Effector memory CD8-positive, alpha-beta T cell (primary cell): ENCODE measurements around the gene SERTAD4.
A peak's percentile ranks its signal among the peaks of the same experiment; 100 is the strongest.

Experiments used
- ATAC-seq: fragments of 150-1000 bp; cut with Tn5 transposase; replicated peaks from 2 replicates; pipeline ENCODE4 v1.10.0; 2021; ENCODE audit warnings: mild to moderate bottlenecking, moderate library complexity
- DNase-seq, 3 experiments: peaks; one replicate each; pipeline ENCODE4 v3.0.0; 2021
- H3K27ac Mint-ChIP-seq, 2 donors: one replicate each; pipeline ENCODE4 v1.8.0; 2022; ENCODE audit warnings: mild to moderate bottlenecking in 2 of 2, mixed read lengths in 2 of 2, moderate library complexity in 2 of 2
- H3K27me3 Mint-ChIP-seq, 2 donors: one replicate each; pipeline ENCODE4 v1.8.0; 2022; ENCODE audit warnings: mixed read lengths in 2 of 2
- H3K36me3 Mint-ChIP-seq: one replicate; pipeline ENCODE4 v1.8.0; 2022; ENCODE audit warnings: mild to moderate bottlenecking, moderate library complexity, mixed read lengths; ENCODE audit not compliant: insufficient read depth
- H3K4me1 Mint-ChIP-seq, 2 donors: one replicate each; pipeline ENCODE4 v1.8.0; 2022; ENCODE audit warnings: low read depth in 2 of 2, mixed read lengths in 2 of 2
- H3K4me3 Mint-ChIP-seq, 2 donors: one replicate each; pipeline ENCODE4 v1.8.0; 2022; ENCODE audit warnings: mild to moderate bottlenecking in 2 of 2, mixed read lengths in 2 of 2, moderate library complexity in 2 of 2
- H3K9me3 Mint-ChIP-seq, 2 donors: one replicate each; pipeline ENCODE4 v1.8.0; 2022; ENCODE audit warnings: mixed read lengths in 2 of 2

Gene SERTAD4

DNA sequence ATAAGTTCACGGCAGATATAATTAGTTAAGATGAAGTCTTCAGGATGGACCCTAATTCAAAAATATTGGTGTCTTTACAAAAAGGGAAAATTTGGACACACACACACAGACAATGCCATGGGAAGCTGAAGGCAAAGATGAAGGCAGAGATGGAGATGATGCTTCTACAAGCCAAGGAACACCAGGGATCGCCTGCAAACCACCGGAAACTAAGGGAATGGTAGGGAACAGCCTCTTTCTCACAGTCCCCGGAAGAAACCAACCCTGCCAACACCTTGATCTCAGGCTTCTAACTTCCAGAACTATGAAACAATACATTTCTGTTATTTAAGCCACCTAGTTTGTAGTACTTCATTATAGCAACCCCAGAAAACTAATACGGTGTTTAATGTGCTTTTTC lies 15.1 kb upstream of the SERTAD4 start:
- Mint-ChIP-seq H3K4me1 (no peaks in the 10 kb centered on the region), H3K36me3 (peaks cover 3% of the 10 kb centered on the region), H3K27me3 (peaks cover 35 to 50% of the 10 kb centered on the region in 2 donors), H3K27ac (no peak overlapping the region), H3K9me3 (no peaks in the 10 kb centered on the region), H3K4me3 (no peak overlapping the region)
- no peak for DNase-seq
- no peak for ATAC-seq

GRCh38 chr1:210218047-210218446 lies 14.5 kb upstream of the SERTAD4 start:
- peaks cover 38 to 51% of the 10 kb centered on the region in 2 donors for H3K27me3 Mint-ChIP-seq
- no peak overlapping the region for H3K4me3 Mint-ChIP-seq
- H3K36me3 Mint-ChIP-seq: peaks cover 3% of the 10 kb centered on the region
- no peaks in the 10 kb centered on the region for H3K9me3 Mint-ChIP-seq
- DNase-seq: no peak
- ATAC-seq: no peak
- H3K4me1 Mint-ChIP-seq: no peaks in the 10 kb centered on the region
- no peak overlapping the region for H3K27ac Mint-ChIP-seq

- DNase-seq (no peak), ATAC-seq (no peak)
- Mint-ChIP-seq H3K4me3 (no peak overlapping the region), H3K4me1 (no peaks in the 10 kb centered on the region), H3K36me3 (peaks cover 3% of the 10 kb centered on the region), H3K9me3 (no peaks in the 10 kb centered on the region), H3K27me3 (peaks cover 29 to 31% of the 10 kb centered on the region in 2 donors), H3K27ac (no peak overlapping the region)
Measured at GRCh38 chr1:210222340-210223006, 10.1 kb upstream of the SERTAD4 start.

DNA sequence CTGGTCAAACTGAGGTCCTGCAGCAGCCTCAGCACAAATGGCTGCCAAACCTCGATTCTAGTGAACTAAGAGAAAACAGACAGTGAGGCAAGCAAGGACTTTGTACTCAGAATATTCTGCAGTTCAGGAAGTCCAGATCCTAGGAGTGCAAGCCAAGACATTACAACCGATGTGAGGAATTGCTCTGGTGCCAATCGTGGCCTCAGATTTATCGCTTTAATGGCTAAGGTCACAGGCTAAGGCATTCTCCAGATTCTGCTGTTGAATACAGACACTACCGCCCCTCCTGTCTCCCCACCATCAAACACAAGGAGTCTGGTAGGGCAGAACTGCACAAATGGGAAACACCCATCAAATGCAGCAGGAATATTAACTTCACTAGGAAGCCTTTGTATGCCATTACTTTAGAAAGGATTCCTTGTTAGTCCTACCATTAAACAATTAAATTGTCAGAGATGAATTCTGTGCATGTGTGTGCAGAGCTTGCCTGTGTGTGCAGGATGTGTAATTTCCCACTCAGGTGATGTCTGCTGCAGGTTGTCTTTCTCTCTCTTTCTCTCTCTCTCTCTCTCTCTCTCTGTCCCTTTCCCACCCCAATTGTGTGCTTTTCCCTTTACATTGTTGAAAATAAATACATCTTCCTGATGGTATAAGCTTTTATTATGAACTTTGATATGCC lies 9.2 kb upstream of the SERTAD4 start:
- ATAC-seq (no peak), DNase-seq (no peak)
- Mint-ChIP-seq H3K4me1 (no peaks in the 10 kb centered on the region), H3K27me3 (peaks cover 29 to 30% of the 10 kb centered on the region in 2 donors), H3K9me3 (no peaks in the 10 kb centered on the region), H3K36me3 (peaks cover 3% of the 10 kb centered on the region), H3K27ac (no peak overlapping the region), H3K4me3 (no peak overlapping the region)

DNA sequence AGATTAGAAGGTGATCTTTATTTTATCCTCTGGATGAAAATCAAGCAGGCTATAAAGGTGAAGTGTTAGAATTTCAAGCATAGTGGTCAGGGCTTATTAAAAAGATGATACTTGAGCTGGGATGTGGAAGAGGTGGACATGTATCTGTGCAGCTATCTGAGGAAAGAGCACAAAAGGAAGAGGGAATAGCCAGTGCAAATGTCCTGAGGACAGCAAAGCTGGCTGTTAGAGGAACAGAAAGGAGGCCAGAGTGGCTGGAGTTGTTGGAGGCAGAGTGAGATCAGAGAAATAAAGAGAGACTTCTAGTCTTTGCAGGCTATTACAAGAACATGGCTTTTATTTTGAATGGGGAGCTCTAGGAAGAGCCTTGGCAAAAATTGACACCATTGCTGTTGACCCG lies 4.4 kb upstream of the SERTAD4 start:
- H3K9me3 Mint-ChIP-seq: no peaks in the 10 kb centered on the region
- no peaks in the 10 kb centered on the region for H3K36me3 Mint-ChIP-seq
- ATAC-seq: no peak
- peaks cover 19 to 33% of the 10 kb centered on the region in 2 donors for H3K27me3 Mint-ChIP-seq
- DNase-seq: no peak
- H3K27ac Mint-ChIP-seq: no peak overlapping the region
- peaks cover 2 to 4% of the 10 kb centered on the region in 2 donors for H3K4me1 Mint-ChIP-seq
- H3K4me3 Mint-ChIP-seq: no peak overlapping the region

GRCh38 chr1:210230149-210230695 lies 2.4 kb upstream of the SERTAD4 start:
- no peaks in the 10 kb centered on the region for H3K36me3 Mint-ChIP-seq
- ATAC-seq (no peak), DNase-seq (no peak)
- H3K4me1 Mint-ChIP-seq: peaks cover 7 to 10% of the 10 kb centered on the region in 2 donors
- H3K4me3 Mint-ChIP-seq: no peak overlapping the region
- H3K9me3 Mint-ChIP-seq: no peaks in the 10 kb centered on the region
- no peak overlapping the region for H3K27ac Mint-ChIP-seq
- H3K27me3 Mint-ChIP-seq: peaks cover 23 to 34% of the 10 kb centered on the region in 2 donors

GRCh38 chr1:210231846-210232510 lies 618 bp upstream of the SERTAD4 start:
- Mint-ChIP-seq H3K36me3 (no peaks in the 10 kb centered on the region), H3K27me3 (peaks cover 41 to 47% of the 10 kb centered on the region in 2 donors), H3K4me1 (peaks cover 7 to 10% of the 10 kb centered on the region in 2 donors), H3K27ac (no peak overlapping the region), H3K9me3 (no peaks in the 10 kb centered on the region), H3K4me3 (peak overlapping the region; percentile 69 to 74)
- DNase-seq: no peak
- no peak for ATAC-seq

GRCh38 chr1:210233216-210233494 lies 559 bp downstream of the SERTAD4 start:
- Mint-ChIP-seq H3K36me3 (no peaks in the 10 kb centered on the region), H3K4me1 (peaks cover 10% of the 10 kb centered on the region in 2 donors), H3K27ac (no peak overlapping the region), H3K4me3 (peak overlapping the region; percentile 63 to 68), H3K27me3 (peaks cover 52 to 56% of the 10 kb centered on the region in 2 donors), H3K9me3 (no peaks in the 10 kb centered on the region)
- no peak for DNase-seq
- peak; percentile 44 for ATAC-seq

GRCh38 chr1:210233495-210234328 lies 1.1 kb downstream of the SERTAD4 start:
- ATAC-seq: peak; percentile 57
- Mint-ChIP-seq H3K36me3 (no peaks in the 10 kb centered on the region), H3K27me3 (peaks cover 52 to 56% of the 10 kb centered on the region in 2 donors)

GRCh38 chr1:210234329-210234757 lies 1.7 kb downstream of the SERTAD4 start:
- Mint-ChIP-seq H3K36me3 (no peaks in the 10 kb centered on the region), H3K27ac (no peak overlapping the region), H3K4me3 (peak overlapping the region; percentile 63 to 68), H3K9me3 (no peaks in the 10 kb centered on the region), H3K27me3 (peaks cover 56 to 60% of the 10 kb centered on the region in 2 donors), H3K4me1 (peaks cover 10% of the 10 kb centered on the region in 2 donors)
- ATAC-seq (no peak), DNase-seq (no peak)

More at GRCh38 chr1:210233495-210234328, 1.1 kb downstream of the SERTAD4 start:
- Mint-ChIP-seq H3K4me3 (peak overlapping the region; percentile 63 to 68), H3K4me1 (peaks cover 10% of the 10 kb centered on the region in 2 donors), H3K27ac (no peak overlapping the region), H3K9me3 (no peaks in the 10 kb centered on the region)
- DNase-seq: peak in 1 of 3 experiments; percentile 5

- H3K4me3 Mint-ChIP-seq: no peak overlapping the region
- peaks cover 3% of the 10 kb centered on the region for H3K36me3 Mint-ChIP-seq
- peaks cover 67% of the 10 kb centered on the region in 2 donors for H3K27me3 Mint-ChIP-seq
- no peaks in the 10 kb centered on the region for H3K9me3 Mint-ChIP-seq
- H3K4me1 Mint-ChIP-seq: peaks cover 10% of the 10 kb centered on the region in 2 donors
- DNase-seq: no peak
- H3K27ac Mint-ChIP-seq: no peak overlapping the region
- no peak for ATAC-seq
Measured at GRCh38 chr1:210235363-210236053, 2.9 kb downstream of the SERTAD4 start.

DNA sequence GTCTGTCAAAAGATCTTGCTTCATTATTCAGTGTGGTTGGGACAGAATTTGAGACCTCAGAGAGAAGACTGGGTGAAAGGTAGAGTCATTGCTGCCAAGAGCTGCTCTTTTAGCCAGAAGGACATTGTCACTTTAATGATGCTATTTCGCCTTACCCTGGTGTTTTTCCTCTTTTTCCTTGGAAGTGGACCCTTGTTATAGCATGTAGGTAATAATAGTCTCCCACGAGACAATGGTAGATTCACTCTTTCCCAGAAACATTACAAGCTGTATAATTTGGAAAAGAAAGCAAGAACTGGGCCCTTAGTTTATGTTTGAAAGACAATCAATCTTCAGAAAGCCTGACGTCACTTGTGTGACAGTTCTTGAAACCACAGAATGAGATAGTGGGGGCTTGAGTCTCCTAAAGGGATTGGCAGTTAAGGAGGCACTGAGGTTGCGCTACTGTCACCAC lies 3.8 kb downstream of the SERTAD4 start:
- no peak for DNase-seq
- Mint-ChIP-seq H3K27ac (no peak overlapping the region), H3K27me3 (peaks cover 69 to 76% of the 10 kb centered on the region in 2 donors), H3K4me3 (no peak overlapping the region), H3K4me1 (peaks cover 10% of the 10 kb centered on the region in 2 donors), H3K9me3 (no peaks in the 10 kb centered on the region), H3K36me3 (peaks cover 4% of the 10 kb centered on the region)
- ATAC-seq: no peak
